ENCODE results near the gene KRT82. TPM values are rescaled to one million over a fixed set of nuclear protein-coding genes. Genes with fewer than 3 reads are reported as not detected.

The KRT82 gene
- total RNA-seq, 6 experiments from 2014 or later = not detected

GRCh38 chr12:52358575-52359350 lies 47.4 kb downstream of the KRT82 start:
- intact Hi-C loops (cut with DNase I) = no loop called here
- TF ChIP-seq POLR2A (IDR thresholded peaks at IDR 0.05) = no peak
- TF ChIP-seq CTCF (IDR thresholded peaks at IDR 0.05) = no peak
- ATAC-seq = no peak

GRCh38 chr12:52356762-52357580 lies 49.2 kb downstream of the KRT82 start:
- no peak for TF ChIP-seq CTCF (IDR thresholded peaks at IDR 0.05)
- H3K4me1 ChIP-seq = peaks cover 0 to 3% (median 0%) of the 10 kb centered on the region in 4 donors
- H3K27me3 ChIP-seq = no peaks in the 10 kb centered on the region
- H3K36me3 ChIP-seq = no peaks in the 10 kb centered on the region
- ATAC-seq = no peak
- no peaks in the 10 kb centered on the region for H3K9me3 ChIP-seq
- WGBS (ENCODE audit: insufficient coverage, low coverage, low lambda C conversion rate, missing lambda C conversion rate) = 80% methylated on average over 5 of the region's 20 CpGs
- H3K27ac ChIP-seq = no peak overlapping the region
- H3K4me3 ChIP-seq = no peak overlapping the region
- DNase-seq = peak in 2 of 3 donors; percentile 1 to 21
- intact Hi-C loops (cut with DNase I) = no loop called here

More at GRCh38 chr12:52358575-52359350, 47.4 kb downstream of the KRT82 start:
- Histone ChIP-seq H3K27ac (no peak overlapping the region), H3K4me3 (no peak overlapping the region), H3K9me3 (no peaks in the 10 kb centered on the region), H3K27me3 (no peaks in the 10 kb centered on the region), H3K36me3 (no peaks in the 10 kb centered on the region), H3K4me1 (peaks cover 0 to 8% (median 0%) of the 10 kb centered on the region in 4 donors)
- peak in 1 of 3 donors; percentile 13 for DNase-seq
- 46% methylated on average over 4 of the region's 5 CpGs for WGBS (ENCODE audit: insufficient coverage, low coverage, low lambda C conversion rate, missing lambda C conversion rate)

- no peaks in the 10 kb centered on the region for H3K9me3 ChIP-seq
- DNase-seq (peak in 2 of 3 donors; percentile 13 to 38), ATAC-seq (no peak)
- no peak overlapping the region for H3K27ac ChIP-seq
- no peak overlapping the region for H3K4me3 ChIP-seq
- no peaks in the 10 kb centered on the region for H3K36me3 ChIP-seq
- intact Hi-C loops (cut with DNase I) = no loop called here
- H3K4me1 ChIP-seq = peaks cover 0 to 9% (median 0%) of the 10 kb centered on the region in 4 donors
- 93% methylated on average over 13 of the region's 56 CpGs for WGBS (ENCODE audit: insufficient coverage, low coverage, low lambda C conversion rate, missing lambda C conversion rate)
- no peak for TF ChIP-seq POLR2A (IDR thresholded peaks at IDR 0.05)
- no peak for TF ChIP-seq CTCF (IDR thresholded peaks at IDR 0.05)
- no peaks in the 10 kb centered on the region for H3K27me3 ChIP-seq
Measured at GRCh38 chr12:52356031-52356761, 49.9 kb downstream of the KRT82 start.

- Histone ChIP-seq H3K27me3 (no peaks in the 10 kb centered on the region), H3K27ac (no peak overlapping the region), H3K36me3 (no peaks in the 10 kb centered on the region), H3K4me1 (peaks cover 0 to 12% (median 0%) of the 10 kb centered on the region in 4 donors), H3K9me3 (no peaks in the 10 kb centered on the region), H3K4me3 (no peak overlapping the region)
- 93% methylated on average over 8 of the region's 8 CpGs for WGBS (ENCODE audit: insufficient coverage, low coverage, low lambda C conversion rate, missing lambda C conversion rate)
- DNase-seq = peak in 1 of 3 donors; percentile 14
- TF ChIP-seq CTCF (IDR thresholded peaks at IDR 0.05) (no peak), POLR2A (IDR thresholded peaks at IDR 0.05) (no peak)
- ATAC-seq = no peak
- intact Hi-C loops (cut with DNase I) = no loop called here
Measured at GRCh38 chr12:52355176-52355575, 51.0 kb downstream of the KRT82 start.

Data from right lobe of liver (tissue), 6 donors.